HUES6 (cell line): ENCODE data around the gene RBM48.
A peak's percentile ranks its signal among the peaks of the same experiment; 100 is the strongest.
"Not testable (repeated sequence)": the region's sequence is repeated elsewhere in the genome, so short reads cannot be mapped to it uniquely, and the experiment has no call there.

ENCODE experiments used
- H3K27ac ChIP-seq: 2 replicates; pipeline ENCODE4 v1.7.0; 2013; ENCODE audit warnings: low read depth, mild to moderate bottlenecking, low read length, inconsistent platforms
- H3K27me3 ChIP-seq: 2 replicates; pipeline ENCODE4 v1.6.1; 2013; ENCODE audit warnings: low read length; ENCODE audit not compliant: control insufficient read depth, insufficient read depth
- H3K36me3 ChIP-seq: 2 replicates; pipeline ENCODE4 v1.6.1; 2013; ENCODE audit warnings: low read length; ENCODE audit not compliant: control insufficient read depth, insufficient read depth
- H3K4me1 ChIP-seq: 2 replicates; pipeline ENCODE4 v1.6.1; 2013; ENCODE audit warnings: low read length; ENCODE audit not compliant: control insufficient read depth, insufficient read depth
- H3K4me3 ChIP-seq: 2 replicates; pipeline ENCODE4 v1.5.1; 2013; ENCODE audit warnings: low read depth, low read length
- H3K9ac ChIP-seq: one replicate; pipeline ENCODE4 v1.6.1; 2013; ENCODE audit warnings: mild to moderate bottlenecking, low read length
- H3K9me3 ChIP-seq: 2 replicates; pipeline ENCODE4 v1.6.1; 2013; ENCODE audit warnings: low read depth, low read length; ENCODE audit not compliant: control insufficient read depth, insufficient read depth

RBM48 gene

DNA sequence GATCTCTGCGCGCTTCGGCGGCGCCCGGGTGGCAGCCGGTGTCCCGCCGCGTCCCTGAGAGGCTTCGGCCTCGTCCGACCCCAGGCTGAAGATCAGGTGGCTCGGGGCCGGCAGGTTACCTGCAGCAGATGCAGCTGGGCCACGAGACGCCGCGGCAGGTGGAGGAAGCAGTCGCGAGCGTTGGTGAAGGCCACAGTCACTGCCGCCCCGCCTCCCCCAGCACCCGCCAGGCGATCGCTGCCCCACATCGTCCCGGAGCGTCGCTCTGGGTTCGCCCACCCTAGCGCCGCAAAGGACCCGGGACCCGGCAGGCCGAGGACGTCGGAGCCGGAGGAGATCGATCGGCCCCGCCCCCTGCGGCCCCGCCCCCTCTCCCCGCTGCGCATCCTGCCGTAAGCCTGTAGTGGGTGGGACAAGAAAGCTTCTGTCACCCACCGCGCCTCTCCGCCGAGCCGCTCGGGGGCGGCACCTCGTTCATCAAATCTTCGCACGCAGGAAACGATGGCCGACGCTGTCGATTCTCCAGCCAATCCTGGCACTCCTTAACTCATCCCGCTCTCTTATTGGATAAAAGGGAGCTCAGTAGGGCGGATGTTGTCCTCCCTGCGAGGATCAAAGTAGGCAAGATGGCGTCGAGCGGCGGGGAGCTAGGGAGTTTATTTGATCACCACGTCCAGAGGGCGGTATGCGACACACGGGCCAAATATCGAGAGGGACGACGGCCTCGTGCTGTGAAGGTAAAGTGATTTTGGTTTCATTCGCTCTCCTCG is at the start of gene RBM48, which contains the start of gene PEX1:
Gene RBM48 (plus strand): TSS at position 608 of the 770 bp plus-strand sequence. CDS start 19 bp downstream, at position 627.
Gene PEX1 (minus strand): TSS at position 333 of the 770 bp plus-strand sequence. CDS start 85 bp downstream, at position 248.
- peak within 1 kb of the TSS; percentile 84 for H3K27ac ChIP-seq
- no peaks in the 10 kb centered on the region for H3K4me1 ChIP-seq
- peak within 1 kb of the TSS; percentile 95 for H3K4me3 ChIP-seq
- H3K9me3 ChIP-seq = no peaks in the 10 kb centered on the region
- H3K27me3 ChIP-seq = no peaks in the 10 kb centered on the region
- peak within 1 kb of the TSS; percentile 96 for H3K9ac ChIP-seq
- H3K36me3 ChIP-seq = peaks cover 24% of the 10 kb centered on the region

DNA sequence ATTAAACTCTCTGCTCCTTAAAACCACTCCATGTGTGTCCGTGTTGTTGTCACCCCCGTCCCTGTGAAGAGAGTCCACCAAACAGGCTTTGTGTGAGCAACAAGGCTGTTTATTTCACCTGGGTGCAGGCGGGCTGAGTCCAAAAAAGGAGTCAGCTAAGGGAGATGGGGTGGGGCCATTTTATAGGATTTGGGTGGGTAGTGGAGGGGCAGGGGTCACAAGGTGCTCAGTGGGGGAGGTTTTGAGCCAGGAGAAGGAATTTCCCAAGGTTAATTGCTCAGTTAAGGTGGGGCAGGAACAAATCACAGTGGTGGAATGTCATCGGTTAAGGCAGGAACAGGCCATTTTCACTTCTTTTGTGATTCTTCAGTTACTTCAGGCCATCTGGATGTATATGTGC is 49.4 kb upstream of the RBM48 start:
- H3K27ac ChIP-seq, H3K36me3 ChIP-seq, H3K4me3 ChIP-seq, H3K27me3 ChIP-seq, H3K9ac ChIP-seq, H3K9me3 ChIP-seq: not testable (repeated sequence)
- H3K4me1 ChIP-seq = peaks cover 10% of the 10 kb centered on the region

DNA sequence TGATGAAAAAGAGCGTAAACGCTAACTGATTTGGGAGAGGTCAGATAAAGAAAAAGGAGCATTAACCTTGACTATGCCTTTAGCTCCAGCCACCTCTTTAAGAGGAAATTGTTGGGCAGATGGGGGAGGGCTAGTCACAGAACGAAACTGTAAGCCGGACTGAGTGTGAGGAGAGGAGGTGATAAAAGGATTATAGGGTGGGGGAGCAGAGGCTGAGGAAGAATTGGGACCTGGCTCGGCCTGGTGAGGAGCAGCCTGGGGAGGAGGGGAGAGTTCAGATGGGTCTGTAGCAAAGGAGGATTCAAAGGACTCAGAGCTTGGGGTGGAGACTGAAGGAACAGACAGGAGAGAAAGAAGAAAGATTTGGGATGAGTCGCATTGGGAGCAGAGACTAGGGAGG is 45.0 kb upstream of the RBM48 start:
- not testable (repeated sequence) for H3K4me3 ChIP-seq, H3K4me1 ChIP-seq, H3K9ac ChIP-seq, H3K9me3 ChIP-seq, H3K27me3 ChIP-seq, H3K27ac ChIP-seq
- peaks cover 32% of the 10 kb centered on the region for H3K36me3 ChIP-seq

DNA sequence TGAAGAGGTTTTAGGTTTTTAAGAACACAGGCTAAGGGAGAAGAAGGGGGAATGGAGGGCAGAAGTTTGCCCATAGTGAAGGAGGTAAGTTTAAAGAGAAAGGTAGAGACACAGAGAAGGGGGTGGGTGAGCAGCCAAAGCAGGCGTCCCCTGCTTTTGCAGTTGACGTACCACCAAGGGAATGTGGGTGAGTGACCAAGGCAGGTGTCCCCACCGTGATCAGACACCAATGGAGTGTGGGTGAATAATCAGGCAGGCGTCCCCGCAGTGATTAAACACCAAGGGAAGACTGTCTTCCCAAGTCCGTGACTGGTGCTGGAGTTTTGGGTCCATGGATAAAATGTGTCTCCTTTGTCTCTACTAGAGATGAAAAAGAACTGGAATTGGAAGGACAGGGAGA is 44.4 kb upstream of the RBM48 start:
- H3K36me3 ChIP-seq = peaks cover 38% of the 10 kb centered on the region
- not testable (repeated sequence) for H3K9ac ChIP-seq, H3K27me3 ChIP-seq, H3K9me3 ChIP-seq, H3K4me1 ChIP-seq, H3K4me3 ChIP-seq, H3K27ac ChIP-seq

DNA sequence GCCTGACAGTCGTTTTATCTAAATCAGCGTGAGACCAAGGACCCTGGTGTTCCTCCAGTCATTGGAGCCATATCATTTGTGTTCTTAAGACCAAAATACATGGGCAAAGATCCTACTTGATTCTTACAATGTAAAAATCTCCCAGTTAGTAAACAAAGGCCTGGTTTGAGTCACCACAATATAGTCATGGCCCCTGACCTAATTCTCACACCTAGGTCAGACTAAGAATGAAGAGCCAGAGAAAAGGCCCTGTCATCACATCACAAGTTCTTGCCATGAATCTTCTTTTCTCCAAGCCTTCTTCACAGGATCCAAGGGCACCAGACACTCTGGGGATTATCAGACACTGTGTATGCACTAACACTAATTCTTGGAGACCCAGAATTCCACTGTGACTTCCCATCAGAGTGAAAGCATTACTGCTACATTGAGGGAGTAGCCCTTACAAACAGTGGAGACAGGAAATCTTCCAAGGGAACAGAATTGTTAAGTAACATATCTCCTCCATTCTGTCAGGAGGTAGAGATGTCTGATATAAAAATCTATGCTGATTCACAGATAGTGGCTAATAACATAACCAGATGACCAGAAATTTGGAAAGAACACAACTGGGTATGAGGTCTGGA is 43.2 kb upstream of the RBM48 start:
- Histone ChIP-seq H3K9ac (no peak overlapping the region), H3K36me3 (peaks cover 49% of the 10 kb centered on the region), H3K9me3 (no peaks in the 10 kb centered on the region), H3K27me3 (no peaks in the 10 kb centered on the region), H3K27ac (no peak overlapping the region), H3K4me3 (no peak overlapping the region), H3K4me1 (no peaks in the 10 kb centered on the region)

DNA sequence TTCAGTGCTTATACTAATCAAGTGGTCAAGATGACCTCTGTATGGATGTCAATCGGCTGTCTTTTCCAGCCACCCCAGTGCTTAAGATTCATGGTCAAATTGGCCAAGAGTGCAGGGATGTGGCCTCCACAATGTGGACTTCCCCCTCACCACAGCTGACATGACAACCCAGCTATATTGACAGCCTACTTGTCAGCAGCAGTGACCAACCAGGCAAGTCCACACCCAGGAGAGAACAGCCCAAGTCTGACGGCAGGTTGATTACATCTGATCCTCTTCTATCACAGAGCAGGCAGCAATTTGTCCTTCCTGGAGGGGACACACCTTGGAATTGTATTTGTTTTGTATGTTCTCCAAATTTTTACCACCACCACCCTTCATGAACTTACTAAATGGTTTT is 42.6 kb upstream of the RBM48 start:
- Histone ChIP-seq H3K9me3 (no peaks in the 10 kb centered on the region), H3K36me3 (peaks cover 54% of the 10 kb centered on the region), H3K4me3 (no peak overlapping the region), H3K27me3 (no peaks in the 10 kb centered on the region), H3K27ac (no peak overlapping the region), H3K4me1 (no peaks in the 10 kb centered on the region), H3K9ac (no peak overlapping the region)

DNA sequence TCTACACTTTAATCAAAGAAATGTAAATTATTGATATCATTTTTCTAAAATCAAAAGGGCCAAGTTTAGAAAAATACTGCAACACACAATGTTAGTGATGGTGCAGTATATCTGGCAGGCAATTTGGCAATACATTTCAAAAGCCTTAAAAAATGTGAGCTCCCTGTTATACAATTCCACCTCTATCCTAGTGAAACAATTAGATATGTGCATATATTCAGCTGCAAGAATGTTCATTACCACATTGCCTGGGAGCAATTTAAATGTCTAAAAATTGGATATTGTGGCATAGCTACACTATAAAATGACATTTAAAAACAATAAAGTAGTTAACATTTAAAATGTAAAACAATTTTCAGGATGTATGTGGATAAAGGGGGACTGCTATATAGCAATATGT is 40.8 kb upstream of the RBM48 start:
- Histone ChIP-seq H3K9ac (no peak overlapping the region), H3K36me3 (peaks cover 68% of the 10 kb centered on the region), H3K9me3 (no peaks in the 10 kb centered on the region), H3K4me1 (no peaks in the 10 kb centered on the region), H3K27ac (no peak overlapping the region), H3K27me3 (no peaks in the 10 kb centered on the region), H3K4me3 (no peak overlapping the region)

DNA sequence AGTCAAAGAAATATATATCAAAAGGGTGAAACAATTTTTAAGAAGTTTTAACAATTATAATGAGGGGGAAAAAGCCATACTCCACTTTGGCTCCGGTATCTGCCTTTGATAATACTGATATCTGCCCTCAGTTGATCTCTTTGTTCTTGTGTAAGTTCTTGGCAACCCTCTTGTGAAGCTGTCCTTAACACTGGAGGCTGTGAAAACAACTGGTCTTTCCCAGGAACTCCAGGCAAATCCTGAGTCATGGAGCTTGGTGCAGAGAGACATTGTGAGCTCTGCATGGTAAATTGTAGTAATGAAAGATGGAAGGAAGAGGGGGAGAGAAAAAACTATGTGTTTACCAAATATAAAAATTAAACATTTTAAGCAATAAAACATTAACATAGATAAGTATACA is 39.0 kb upstream of the RBM48 start:
- H3K36me3 ChIP-seq = peaks cover 83% of the 10 kb centered on the region

DNA sequence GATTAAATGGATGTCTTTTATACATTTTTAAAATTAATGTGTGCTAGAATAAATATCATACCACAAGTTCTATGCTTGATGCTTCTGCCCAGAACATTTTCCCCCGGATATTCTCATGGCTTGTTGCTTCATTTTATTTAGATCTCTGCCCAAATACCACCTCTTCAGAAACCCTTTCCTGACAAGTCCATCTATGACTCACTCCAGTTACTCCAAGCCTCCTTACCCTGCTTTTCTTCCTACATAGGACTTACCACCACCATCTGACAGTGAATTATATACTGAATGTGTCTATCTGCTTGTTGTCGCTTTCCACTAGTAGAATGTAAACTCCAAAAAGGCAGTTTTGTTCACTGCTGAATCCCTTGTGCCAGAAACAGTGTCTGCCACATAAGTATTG is 31.7 kb upstream of the RBM48 start:
- Histone ChIP-seq H3K27me3 (no peaks in the 10 kb centered on the region), H3K9ac (no peak overlapping the region), H3K4me1 (no peaks in the 10 kb centered on the region), H3K9me3 (no peaks in the 10 kb centered on the region), H3K36me3 (peaks cover 70% of the 10 kb centered on the region), H3K4me3 (no peak overlapping the region), H3K27ac (no peak overlapping the region)

More for the DNA sequence above, 39.0 kb upstream of the RBM48 start:
- H3K27ac ChIP-seq = no peak overlapping the region
- H3K27me3 ChIP-seq = no peaks in the 10 kb centered on the region
- no peak overlapping the region for H3K9ac ChIP-seq
- no peaks in the 10 kb centered on the region for H3K4me1 ChIP-seq
- H3K9me3 ChIP-seq = no peaks in the 10 kb centered on the region
- no peak overlapping the region for H3K4me3 ChIP-seq

DNA sequence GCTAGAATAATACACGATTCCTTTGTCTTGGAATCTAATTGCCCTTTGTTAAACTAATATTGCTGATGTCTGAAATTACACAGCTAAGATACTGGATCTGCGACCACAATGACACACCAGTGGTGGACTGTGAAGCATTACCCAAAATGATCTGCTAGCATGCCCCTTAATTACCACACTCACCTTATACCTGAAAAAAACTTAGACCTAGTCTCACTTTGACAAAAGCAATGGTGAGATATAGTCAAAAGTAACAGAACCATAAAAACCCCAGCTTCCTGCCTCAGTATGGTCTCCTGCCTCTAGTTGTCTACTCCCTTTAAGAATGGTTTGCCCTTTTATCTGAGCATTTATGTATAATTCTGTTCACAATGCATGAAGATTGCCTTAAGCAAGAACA is 30.0 kb upstream of the RBM48 start:
- Histone ChIP-seq H3K4me1 (no peaks in the 10 kb centered on the region), H3K36me3 (peaks cover 73% of the 10 kb centered on the region), H3K4me3 (no peak overlapping the region), H3K27ac (no peak overlapping the region), H3K27me3 (no peaks in the 10 kb centered on the region), H3K9ac (no peak overlapping the region), H3K9me3 (no peaks in the 10 kb centered on the region)

DNA sequence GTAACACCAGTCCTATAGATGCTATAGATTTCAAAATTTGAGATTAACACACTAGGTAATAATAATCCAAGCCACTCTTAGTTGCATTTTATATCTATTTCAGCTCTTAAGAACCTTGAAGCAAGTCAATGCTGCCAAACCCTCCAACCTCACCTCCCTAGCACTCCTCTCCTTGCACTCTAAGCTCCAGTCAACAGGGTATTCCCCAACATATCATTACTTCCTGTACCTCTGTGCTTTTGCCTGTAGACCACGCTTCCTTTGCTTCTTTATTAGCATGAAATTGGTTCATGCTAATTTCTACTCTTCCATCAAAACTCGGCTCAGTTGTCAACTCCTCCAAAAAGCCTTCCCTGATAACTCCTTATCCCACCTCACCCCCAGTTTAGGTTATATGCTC is 24.8 kb upstream of the RBM48 start:
- Histone ChIP-seq H3K36me3 (peaks cover 75% of the 10 kb centered on the region), H3K4me3 (no peak overlapping the region), H3K9ac (no peak overlapping the region), H3K9me3 (no peaks in the 10 kb centered on the region), H3K27ac (no peak overlapping the region), H3K27me3 (no peaks in the 10 kb centered on the region), H3K4me1 (no peaks in the 10 kb centered on the region)
